NCI-H128 (cell line): Measurements from ENCODE around the gene CYB561A3.
"Not testable (repeated sequence)": the region's sequence is repeated elsewhere in the genome, so short reads cannot be mapped to it uniquely, and the experiment has no call there.

Experiments
- DNase-seq: peaks from one replicate; lab custom pipeline; 2025; ENCODE audit not compliant: unreplicated experiment; lab: John Stamatoyannopoulos, UW

Gene CYB561A3

GRCh38 chr11:61361741-61362541, at the start of gene CYB561A3, which contains the start of gene TMEM138:
CYB561A3 (minus strand) TSS chr11:61361882; CDS start chr11:61356713, 5,169 bp downstream.
TMEM138 (plus strand) TSS chr11:61362374; CDS start chr11:61364391, 2,017 bp downstream.
- DNase-seq: peak; percentile 85

- no peak for DNase-seq
Measured at GRCh38 chr11:61406991-61407728, 45.5 kb upstream of the CYB561A3 start.

GRCh38 chr11:61406067-61406466, 44.4 kb upstream of the CYB561A3 start:
- no peak for DNase-seq

DNA sequence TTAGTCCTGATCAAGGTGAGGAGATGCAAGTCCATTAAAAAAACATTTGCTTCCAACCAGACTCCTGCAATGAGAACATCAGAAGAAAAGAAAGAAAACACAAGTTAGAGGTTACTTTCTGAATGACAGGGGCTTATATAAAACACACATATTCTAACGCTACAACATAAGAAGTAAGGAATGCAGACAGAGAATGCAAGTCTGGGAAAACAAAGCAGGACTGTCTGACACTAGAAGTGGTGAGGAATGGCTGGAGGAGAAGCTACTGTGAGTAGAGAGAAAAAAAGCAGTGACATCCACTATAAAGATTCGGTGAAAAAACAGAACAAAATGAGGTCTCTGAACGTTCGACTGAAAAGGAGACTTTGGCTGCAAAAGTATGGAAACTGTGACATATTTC, 43.0 kb upstream of the CYB561A3 start:
- no peak for DNase-seq

DNA sequence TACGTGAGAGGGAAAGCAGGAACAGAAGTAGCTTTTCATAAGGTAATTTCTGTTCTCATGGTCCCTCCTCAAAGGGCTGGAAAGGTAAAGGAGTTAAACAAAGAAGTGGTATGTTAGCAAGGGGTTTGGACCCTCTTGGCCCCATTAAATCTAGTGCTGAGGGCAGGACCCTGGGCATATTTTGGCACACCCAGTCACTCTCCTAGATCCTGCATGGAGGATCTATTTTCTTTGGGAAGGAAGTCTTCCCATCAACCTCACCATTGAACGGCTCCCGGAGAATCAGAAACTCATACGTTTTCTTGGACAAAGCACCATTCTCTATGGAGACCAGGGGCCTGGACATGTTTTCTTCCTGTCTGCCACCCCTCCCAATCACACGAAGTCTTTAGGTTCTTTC, 42.4 kb upstream of the CYB561A3 start:
- DNase-seq: no peak

DNA sequence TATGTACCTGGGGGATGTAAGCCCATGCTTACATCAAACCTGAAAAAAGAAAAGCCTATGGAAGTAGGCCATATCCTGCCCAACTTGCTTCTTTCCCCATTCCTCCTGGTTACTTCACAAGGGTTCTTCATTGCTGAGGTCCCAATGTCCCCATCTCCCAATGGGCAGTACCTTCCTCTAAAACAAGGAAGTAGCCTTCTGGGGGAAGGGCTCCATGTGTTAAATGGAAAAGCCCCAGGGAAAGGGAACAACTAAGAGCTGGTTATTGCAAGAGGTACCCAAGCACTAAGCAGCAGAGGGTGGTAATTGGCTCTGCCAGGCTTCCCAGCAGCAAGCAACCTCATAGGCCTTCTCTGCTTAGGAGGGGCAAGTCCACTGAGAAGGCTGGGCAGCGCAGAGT, 42.0 kb upstream of the CYB561A3 start:
- no peak for DNase-seq

- DNase-seq: no peak
Measured at GRCh38 chr11:61401573-61401972, 39.9 kb upstream of the CYB561A3 start.

DNA sequence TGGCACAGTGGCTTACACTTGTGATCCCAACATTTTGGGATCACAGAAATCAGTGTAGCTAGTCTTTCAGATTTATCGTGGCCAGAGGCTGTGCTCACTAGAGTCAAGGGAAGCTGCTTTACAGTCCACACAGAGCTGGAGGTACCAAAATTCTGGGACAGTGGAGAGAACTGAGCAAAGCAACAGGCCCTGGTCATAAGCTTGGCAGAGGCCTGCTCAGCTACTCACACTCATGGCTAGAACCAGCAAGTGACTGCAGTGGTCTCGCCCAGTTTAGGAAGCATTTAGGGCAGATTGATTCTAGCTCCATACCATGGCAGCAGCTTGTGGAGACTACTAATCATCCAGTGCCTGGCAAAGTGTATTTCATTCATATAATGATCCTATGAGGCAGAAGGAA, 39.5 kb upstream of the CYB561A3 start:
- DNase-seq: no peak

GRCh38 chr11:61392981-61393595, 31.4 kb upstream of the CYB561A3 start:
- no peak for DNase-seq

- no peak for DNase-seq
Measured at GRCh38 chr11:61390161-61390560, 28.5 kb upstream of the CYB561A3 start.

- DNase-seq: no peak
Measured at GRCh38 chr11:61384271-61385242, 22.9 kb upstream of the CYB561A3 start.

GRCh38 chr11:61383859-61384258, 22.2 kb upstream of the CYB561A3 start:
- not testable (repeated sequence) for DNase-seq

DNA sequence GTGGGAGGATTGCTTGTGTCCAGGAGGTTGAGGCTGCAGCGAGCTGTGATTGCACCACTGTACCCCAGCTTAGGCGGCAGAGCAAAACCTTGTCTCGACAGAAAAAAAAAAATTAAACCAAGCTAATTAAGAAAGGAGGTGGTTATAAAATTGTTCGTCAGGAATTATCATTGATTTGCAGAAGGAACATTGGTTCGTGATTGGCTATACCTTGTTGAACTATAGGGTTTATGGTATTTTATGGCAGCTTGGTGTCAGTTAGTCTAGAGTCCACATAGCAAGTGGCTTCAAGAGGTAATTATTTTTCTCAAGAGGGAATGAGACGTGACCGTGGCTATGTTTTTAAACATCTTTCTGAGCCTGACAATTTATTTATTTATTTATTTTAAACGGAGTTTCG, 19.2 kb upstream of the CYB561A3 start:
- no peak for DNase-seq

- no peak for DNase-seq
Measured at GRCh38 chr11:61378713-61379313, 17.1 kb upstream of the CYB561A3 start.

GRCh38 chr11:61377461-61378160, 15.9 kb upstream of the CYB561A3 start:
- no peak for DNase-seq

GRCh38 chr11:61375761-61376108, 14.1 kb upstream of the CYB561A3 start:
- no peak for DNase-seq

DNA sequence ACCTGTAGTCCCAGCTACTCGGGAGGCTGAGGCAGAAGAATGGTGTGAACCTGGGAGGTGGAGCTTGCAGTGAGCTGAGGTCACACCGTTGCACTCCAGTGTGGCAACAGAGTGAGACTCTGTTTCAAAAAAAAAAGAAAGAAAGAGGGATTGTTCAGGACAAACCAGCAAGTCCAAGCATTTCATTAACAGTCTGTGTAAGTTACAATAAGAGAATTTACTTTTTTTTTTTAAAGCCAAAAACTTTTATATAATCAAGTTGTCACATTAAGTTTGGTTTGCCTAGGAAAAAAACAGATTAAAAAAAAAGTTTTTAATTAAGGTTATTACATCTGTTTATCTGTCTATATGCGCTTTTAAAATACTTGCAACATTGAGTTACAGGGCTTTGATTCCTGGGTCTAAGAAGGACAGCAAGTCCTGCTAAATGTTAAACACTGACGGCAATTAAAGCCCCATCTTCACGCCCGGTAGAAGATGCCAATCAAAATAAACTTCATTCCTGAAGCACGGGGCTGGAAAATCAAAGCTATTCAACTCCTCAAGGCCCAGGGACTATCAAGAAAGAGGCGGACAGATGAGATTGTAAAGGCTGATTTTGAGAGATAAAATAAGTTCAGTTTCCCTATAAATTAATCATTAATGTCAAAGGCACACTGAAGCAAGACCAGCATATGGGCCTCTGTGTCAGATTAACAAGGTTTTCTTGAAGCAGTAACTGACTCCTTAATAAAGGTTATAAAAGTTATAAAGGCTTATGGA, 11.2 kb upstream of the CYB561A3 start:
- DNase-seq: no peak

DNA sequence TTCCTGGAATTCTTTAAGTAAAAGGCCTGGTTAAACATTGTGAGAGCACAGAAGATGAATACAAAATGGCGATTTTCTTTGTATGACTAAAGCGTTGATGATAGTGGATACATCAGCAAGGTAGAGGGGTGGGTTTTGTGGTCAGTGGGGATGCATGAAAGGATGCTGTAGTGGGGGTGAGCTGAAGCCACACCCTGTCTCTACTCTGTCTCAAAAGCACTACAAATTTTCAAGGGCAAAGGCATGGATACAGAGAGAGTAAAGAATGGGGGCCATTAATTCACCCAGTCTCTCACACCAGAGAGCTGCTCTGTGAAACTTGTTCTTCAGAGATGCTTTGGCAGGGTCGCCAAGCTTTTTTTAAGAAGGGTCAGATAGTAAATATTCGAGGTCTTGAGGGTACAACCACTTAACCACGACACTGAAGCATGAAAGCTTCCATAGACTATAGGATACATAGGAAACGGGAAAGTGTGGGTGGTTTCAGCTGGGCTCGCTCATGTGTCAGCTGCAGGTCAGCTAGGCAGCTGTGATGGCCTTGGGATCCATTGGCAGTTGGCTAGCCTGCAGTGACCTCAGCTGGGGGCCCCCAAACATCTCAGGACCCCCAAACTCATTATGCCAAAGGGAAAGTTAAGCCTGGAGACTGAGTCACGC, 8.8 kb upstream of the CYB561A3 start:
- DNase-seq: no peak
